ENCODE results near the gene GPC3.
"Not testable (repeated sequence)": the region's sequence is repeated elsewhere in the genome, so short reads cannot be mapped to it uniquely, and the experiment has no call there.

The GPC3 gene

DNA sequence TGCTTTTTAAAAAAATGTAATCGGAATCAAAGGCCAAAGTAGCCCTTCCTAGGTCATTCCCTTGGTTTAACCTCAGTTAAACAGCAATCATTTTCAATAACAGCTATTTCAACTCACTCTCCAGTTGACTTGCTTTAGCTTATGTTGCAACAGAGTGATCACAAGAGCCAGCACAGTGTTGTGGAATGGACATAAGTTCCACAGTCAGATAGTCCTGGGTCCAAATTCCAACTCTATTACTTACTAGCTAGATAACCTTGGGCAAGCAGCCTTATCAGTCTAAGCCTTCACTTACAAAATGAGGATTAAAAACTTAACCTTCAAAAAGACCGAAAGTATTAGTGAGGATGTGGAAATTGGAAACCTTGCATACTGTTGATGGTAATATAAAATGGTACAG lies 9.2 kb upstream of the GPC3 start:
- DNase-seq = no peak

DNA sequence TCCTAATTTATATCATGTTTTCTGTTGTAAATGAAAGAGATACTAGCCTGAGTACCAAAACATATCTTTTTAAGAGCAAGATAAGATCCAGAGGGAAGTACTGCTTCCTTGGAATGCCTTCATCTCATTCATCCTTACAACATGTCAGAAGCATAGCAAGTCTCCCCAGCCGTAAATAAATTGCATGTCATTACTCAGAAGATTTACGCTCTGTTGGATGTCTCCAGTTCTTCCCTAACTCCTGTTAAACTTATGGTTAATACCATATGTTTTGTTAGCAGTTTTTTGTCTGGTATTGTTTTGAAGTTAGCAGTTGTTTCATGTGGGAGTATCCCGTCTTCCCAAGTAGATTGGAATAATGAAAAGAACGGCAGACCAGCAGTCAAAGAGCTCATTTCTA lies 7.5 kb upstream of the GPC3 start:
- DNase-seq = peak; percentile 41

DNA sequence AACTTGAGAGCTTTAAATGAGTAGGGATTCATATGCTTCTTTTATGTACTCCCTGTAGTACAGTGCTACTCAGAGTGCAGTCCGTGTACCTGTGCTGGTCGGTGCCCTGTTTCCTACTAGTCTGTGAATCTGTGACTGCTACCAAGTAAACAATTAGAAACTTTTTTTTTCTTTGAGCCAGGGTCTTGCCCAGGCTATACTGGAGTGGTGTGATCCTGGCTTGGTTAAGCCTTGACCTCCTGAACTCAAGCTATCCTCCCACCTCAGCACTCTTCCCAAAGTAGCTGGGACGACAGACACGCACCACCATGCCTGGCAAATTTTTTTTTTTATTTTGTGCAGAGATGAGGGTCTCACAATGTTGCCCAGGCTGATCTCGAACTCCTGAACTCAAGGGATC lies 6.4 kb upstream of the GPC3 start:
- no peak for DNase-seq

DNA sequence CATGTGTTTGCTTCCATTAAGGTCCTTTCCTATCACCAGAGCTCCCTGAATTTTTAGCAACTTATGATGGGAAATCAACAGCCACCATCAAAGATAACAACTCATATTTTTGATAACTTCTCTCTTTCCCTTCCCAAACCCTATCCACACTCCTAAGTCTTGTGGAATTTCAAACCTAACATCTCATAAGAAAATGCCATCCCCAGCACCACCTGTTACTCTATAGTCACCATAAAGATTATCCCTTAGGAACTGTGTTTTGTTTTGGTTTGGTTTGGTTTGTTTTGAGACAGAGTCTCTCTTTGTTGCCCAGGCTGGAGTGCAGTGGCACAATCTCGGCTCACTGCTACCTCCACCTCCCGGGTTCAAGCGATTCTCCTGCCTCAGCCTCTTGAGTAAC lies 5.7 kb upstream of the GPC3 start:
- not testable (repeated sequence) for DNase-seq

DNA sequence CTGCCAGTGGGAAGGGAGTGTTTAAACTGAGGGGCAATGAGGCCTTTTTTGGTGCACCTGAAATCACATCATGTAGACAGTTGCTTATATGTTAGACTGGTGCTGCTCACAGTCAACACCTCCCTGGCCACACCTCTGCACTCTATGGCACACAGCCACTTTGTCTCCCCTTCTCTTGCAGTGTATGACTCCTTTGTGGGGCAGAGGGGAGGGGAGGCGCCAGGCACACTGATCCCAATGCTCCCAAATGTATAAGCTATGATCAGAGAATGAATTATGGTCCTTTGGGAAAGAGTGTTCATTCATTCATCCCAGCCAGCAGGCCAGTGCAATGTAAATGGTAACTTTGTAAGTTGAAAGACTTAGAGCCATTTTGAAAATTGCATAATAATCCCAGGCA lies 4.6 kb upstream of the GPC3 start:
- no peak for DNase-seq

DNA sequence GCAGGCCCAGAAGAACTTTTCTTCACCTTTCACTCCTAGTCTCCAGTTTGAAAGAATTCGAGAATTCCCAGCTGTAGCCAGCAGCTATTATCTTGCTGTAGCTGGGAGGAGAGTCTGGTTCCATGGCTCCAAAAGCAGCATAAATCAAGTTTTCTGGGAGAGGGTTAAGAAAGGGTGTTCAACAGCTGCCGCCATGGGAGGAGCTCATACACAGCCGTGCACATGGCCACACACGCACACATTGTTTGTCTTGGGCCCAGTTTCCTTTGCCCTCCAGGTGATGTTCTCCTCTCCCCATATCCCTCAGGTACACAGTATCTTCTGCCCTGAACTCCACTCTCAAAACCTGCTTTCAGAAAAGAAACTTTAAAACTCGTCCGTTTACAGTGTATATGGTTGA lies 4.1 kb upstream of the GPC3 start:
- DNase-seq = no peak

DNA sequence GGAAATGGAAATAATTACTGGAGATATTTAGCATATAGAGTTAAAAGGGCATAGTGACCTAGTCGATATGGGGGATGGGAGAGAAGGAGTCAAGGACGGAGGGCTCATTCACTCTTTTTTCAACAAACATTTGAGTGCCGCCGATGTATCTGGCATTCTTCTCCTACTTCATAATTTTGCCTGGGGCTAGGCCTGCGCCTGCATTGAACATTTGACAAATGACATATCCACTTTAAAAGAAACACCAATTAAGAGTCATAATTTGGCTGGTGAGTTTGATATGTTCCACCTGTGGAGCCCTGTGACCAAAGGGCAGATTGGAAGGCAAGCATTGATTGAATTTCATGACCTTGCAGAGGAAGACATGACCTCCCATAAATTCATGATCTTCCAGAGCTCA lies 2.6 kb upstream of the GPC3 start:
- DNase-seq = no peak

DNA sequence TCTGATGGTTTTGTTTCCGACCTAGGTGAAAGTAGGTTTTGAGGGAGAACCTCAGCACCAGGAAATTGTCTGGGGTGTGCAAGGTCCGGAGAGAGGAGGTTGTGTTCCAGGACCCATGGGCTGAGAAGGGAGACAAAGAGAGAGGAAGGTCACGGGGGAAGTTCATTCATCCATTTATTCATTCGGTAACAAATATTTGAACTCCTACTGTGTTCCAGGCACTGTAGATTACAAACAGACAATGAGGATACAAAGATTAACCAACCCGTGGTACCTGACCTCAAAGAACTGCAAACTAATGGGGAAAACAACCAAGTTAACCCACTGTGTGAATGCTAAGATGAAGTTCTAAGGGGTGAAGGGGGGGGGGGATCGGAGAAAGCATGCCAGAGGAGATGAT lies 1.8 kb upstream of the GPC3 start:
- no peak for DNase-seq

DNA sequence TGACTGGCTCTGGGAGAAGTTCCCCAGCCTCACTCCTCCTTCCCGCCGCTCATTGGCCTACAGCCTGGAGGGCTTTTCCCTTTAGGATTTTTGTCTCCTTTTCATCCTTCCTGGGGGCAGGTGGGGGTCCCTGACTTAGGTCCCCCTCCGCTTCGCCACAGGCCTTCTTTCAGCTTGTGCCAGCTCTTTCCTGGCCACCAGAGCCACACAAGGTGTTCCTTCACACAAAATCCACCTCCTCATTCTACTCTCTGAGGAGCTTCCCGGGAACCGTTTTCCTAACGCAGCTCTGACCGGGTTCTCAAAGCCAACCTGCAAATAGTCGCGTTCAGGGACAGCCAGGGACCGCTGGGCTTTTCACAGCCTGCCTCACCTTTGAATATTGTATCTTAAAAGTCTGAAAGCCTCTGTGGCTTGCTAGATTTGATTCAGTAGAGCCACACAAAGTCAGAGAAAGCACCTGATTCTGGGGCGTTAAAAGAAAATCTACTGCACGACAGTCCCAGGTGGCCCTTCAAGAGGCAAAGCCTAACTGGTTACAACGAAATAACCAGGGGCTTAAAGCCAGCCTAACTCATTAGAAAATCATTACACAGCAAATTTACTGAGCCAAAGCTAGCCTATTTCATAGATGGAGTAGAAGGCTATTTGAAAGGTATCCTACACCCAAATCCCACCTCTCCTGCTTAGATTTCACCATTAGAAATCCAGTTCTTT lies 731 bp upstream of the GPC3 start:
- DNase-seq = no peak

DNA sequence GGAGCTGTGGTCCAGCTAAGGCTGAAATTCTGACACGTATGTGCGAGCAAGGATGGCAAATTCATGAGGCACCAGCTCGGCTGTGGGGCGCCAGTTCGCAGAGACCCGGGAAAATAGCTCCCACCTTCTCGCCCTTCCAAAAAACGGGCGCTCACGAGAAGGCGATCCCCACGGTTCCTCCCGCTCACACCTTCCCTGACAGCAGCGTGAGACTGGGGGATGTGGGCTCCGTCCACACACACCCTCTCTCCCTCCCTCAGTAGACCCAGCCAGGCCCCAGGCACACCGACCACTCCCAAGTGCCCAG lies 584 bp downstream of the GPC3 start:
- DNase-seq = no peak

DNA sequence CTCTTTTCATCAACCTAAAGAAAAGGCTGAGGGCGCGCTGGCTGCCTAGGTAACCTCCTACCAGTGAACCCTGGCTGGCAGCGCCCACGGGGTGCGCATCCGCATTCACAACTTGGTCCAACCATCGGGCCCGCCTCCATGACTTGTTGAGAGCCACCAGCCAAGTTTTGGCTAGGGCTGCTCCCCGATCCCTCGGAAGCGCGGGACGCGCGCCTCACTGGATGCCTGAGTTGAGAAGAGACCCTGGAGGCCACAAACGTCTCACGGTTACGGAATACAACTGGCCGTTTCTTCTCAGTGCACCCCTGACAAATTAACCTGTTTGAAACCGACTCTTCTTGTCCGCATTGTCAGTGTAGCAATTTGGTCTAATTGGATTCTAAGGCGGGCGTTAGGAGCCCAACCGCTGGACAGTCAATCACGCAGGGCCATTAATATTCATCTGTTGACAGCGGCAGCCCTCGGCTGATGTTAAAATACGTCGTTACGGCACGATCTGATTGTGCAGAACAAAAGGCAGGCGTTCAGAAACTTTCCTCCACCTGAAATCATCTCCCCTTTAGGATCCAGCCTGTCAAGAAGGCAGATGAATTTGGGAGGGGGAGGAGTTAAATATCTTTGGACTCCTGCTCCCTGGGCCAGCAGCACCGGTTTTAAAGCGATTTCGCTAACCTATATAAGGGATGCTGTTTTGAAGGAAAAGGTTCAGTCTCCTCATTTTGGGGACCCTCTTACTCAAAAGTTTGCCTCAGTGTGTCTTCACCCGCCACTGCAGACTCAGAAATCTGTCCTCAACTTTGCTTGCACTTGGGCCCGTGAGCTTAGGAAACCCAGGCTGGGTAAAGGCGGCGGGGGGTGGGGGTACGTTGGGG lies 1.2 kb downstream of the GPC3 start:
- no peak for DNase-seq

DNA sequence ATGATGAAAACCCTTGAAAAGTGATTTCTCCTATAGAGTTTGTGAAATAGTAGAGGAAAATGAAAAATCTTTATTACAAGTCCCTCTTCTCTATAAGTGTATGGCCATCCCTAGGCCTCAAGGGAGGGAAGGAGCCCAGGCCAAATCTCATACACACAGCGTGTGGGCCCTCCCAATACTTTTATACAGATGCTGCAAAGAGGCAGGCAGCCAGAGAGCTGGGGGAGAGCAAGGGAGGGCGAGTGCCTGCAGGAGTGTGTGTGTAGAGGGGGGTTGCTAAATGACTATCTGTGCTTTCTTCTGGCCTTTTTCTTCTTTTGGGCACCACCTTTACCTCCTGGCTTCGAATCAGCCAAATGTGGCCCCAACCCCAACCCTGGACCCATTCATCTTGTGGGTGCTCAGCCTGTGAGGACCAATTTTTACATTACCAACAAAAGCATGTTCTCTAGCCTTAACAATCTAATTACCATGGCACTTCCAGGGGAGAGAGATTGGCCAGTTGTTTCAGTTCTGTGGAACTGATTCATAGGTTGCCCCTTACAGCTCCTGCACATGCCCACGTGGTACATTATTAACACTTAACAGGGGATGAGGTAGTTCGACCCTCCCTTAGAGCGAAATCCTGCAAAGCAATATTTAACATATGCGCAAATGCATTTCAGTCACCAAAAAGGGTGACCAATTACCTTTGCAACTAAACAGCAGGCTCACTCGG lies 2.0 kb downstream of the GPC3 start:
- DNase-seq = no peak

DNA sequence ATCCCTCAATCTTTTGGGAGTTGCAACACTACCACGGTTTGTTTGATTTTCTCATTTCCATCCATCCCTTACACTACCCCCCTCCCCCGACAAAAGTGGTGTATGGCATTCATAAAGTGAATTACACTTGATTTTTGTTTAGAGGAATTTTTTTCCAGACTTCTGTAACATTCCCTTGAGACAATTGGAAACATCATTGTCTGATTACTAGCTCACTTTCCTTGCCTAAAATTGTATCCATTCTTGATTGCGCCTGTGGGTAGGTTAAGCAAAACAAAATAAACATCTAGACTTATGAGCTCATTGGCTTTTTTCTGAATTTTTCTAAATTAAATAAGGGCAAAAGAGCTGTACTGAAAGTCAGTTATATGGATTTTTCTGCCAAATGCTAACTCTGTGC lies 3.5 kb downstream of the GPC3 start:
- no peak for DNase-seq

DNA sequence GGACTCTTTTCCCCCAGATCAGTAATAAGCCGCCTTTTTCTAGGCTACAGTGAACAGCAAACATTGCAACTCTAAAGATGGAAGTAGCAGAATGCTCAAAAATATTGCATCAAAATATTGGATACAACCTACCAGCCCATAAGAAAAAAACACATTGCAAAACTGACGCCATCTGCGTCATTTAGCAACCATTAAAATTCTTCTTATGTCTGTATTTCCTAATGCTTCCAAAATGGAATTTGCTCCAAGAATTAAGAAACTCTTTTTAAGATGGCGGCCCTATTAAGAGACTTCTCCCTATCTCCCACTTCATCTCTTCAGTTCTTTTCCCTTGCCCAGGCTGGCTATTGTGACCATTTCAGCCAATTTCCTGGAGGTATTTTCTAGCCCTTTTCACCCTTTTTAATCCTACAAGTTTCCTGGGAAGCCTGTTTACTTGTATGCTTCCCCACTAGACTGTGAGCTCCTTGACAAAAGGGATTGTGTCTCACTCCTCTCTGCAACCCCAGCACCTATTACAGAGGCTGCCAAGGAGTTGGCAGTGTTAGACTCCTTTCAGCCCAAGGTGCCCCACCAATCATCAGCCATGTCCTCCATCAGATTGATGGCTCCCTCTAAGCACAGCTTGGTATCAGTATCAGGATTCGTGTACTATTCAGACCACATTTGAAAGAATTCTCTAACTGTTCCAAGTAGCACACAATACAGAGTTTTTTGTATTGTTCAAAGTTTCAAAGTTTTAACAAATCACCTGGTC lies 4.4 kb downstream of the GPC3 start:
- no peak for DNase-seq

DNA sequence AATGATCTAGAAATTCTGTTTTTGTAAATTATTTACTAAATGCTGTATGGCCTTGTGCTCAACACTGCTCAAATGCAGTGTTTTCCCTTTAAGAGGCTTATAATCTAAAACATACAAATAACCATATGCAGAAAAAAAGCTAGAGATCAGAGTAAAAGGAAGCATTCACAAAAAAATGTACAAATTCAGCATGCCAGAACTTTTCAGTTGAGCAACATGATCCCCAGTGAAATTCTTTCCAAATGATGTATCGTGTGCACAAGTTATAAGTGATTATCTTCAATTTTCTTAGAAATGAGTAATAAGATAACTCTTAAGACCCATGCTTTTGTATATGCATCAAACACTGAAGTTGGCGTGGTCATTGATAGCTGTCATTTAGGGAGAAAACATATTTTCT lies 5.0 kb downstream of the GPC3 start:
- DNase-seq = peak; percentile 59

DNA sequence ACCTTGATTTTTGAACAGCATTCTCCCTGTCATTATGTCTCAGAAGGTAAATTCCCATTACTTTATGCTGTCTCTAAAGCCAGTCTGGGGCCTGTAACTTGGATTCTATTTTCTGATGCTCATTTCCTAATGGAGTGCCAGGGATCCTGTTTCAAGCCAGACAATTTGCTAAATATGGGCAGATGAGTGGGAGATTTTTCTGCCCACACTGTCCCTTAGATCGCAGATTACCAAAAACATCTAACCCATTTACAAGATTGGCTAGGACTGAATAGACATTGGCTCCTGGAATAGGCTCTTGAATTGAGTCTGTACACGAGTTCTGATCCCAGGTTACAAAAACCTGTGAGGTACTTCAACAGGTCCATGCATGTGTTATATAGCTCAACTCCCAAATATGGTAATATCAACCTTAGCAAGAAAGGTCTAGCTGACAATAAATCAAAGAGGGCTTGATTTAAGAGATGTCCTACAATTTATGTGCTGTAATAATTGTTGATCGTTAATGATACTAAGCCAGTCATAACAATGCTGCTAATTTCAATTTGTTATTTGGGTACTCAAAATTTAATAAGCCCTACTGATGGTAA lies 5.7 kb downstream of the GPC3 start:
- no peak for DNase-seq

DNA sequence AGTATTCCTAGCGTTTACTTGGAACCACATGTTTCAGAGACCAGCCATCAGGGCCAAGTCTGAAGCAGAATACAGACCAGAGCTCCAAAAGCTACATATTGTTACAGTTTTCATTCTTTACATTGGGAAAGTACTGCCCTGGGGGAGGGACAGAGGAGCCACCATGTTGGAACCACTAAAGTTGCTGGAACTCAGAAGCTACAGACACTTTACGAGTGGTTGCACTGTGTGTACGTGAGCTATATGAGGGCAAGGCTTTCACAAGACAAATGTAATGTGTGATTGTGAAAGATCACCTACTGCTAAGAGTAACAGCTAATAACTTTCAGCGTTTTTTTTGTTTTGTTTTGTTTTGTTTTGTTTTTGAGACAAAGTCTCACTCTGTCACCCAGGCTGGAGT lies 11.7 kb downstream of the GPC3 start:
- no peak for DNase-seq

DNA sequence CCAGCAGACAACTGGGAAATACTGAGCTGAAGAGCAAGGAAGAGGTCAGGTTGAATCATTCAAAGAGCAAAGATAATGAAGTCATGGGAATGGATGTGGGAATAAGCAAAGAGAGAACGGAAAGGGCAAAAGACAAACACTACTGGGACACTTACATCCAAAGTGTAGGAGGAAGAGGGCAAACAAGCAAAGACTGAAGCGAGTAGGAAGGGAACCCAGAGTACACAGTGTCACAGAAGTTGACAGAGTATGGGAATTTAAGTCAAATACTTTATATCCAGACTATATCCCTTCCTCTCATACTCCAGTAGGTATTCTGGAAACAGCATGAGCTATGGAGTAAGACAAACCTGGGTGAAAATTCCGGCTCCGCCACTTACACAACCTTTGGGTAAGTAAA lies 12.5 kb downstream of the GPC3 start:
- no peak for DNase-seq

DNA sequence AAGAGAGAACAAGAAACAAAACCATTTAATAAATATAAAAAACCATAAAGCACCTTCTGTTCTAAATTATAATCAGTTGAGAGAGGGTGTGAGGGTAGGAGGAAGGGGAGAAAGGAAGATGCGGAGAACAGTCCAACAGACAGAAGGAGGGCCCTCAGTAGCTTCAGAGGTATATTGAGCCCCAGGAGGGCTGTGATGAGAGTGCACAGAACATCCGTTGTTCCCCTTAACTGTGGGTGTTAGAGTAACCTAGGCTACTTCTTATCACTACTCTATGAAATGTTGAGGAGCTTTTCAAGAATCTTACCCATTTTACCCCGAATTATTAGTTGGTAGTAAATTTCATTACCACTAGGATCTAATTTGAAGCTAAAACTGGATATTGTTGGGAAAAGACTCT lies 13.8 kb downstream of the GPC3 start:
- no peak for DNase-seq

DNA sequence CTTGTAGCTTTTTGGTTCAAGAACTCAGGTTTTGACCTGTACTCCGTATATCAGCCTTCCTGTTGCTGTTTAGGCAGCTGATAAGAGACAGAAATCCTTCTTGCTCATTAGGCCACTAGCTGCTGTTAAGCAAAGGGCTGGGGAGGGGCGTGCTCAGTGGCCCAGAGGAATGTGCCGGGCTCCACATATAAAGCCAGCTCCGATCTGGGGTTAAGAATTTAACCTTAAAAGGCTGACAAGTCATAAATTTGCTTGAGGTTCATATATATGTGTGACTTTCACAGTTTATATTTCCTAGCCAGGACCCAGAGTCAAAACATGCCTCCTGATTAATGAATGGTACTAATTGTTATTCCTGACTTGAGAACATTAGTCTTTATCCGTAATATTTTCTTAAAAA lies 15.3 kb downstream of the GPC3 start:
- DNase-seq = no peak

DNA sequence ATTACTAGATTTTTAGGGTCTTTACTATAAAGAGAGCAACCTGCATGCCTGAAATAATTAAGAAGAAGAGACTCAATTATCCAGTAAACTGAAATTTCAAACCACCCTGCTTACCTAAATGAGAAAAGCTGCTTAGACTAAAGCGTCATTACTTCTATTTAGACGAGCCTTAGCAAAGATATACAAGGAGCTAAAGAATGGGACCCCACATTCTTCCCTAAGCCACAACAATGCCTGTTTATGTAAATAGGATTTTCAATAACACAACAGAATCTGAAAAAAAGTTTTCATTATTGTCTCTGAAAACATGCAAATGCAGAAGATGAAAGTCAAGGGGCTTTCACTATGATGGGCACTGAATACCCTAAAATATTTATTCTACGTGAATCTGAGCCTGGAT lies 16.2 kb downstream of the GPC3 start:
- DNase-seq = no peak

DNA sequence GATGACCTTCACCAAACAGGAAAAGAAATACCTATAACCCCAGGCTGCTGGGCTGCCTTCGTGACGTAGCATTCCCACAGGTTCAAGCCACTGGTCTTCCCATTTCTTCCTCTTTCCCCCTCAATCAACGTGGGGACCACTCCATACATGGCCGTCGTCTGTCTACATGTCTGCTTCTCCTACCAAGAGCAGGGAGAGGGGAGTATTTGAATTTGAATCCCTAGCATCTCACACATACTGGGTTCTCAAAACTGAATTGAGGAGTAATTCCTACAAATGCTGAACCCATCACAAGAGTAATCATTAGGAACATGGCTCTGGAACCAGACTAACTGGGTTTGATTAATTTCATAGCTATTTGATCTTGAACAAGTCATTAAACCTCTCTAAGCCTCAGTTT lies 17.3 kb downstream of the GPC3 start:
- no peak for DNase-seq

DNA sequence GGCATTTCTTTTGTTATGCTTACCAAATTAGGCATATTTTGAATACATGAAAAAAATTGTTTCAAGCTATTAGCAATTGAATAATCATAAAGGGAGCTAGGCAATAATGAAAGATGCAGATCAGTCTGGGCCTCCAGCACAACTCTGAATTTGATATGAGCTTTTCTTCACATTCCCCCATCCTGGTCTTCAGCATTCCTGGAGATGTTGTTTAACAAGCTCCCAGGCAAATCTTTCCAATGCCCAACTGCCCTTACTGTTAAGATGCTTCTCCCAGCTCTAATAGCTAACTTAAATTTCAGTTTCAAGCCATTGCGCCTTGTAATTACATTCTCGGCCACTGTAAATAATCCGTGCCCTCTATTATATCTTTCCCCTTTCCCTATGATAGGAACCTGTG lies 19.2 kb downstream of the GPC3 start:
- DNase-seq = no peak
